ENCODE data around the gene CAMK1D. TPM values are rescaled to one million over a fixed set of nuclear protein-coding genes. Genes with fewer than 3 reads are reported as not detected.
A peak's percentile ranks its signal among the peaks of the same experiment; 100 is the strongest.

CAMK1D gene
- total and polyA plus RNA-seq, 2 of the 4 experiments (the other 2 are of a cell fraction), result 5.0 to 5.3 TPM

- Histone ChIP-seq H3K4me3 (ENCODE audit: insufficient read depth, low read depth, low read length) (no peak overlapping the region), H4K91ac (ENCODE audit: insufficient read depth, low read depth, low read length) (no peak overlapping the region), H2BK120ac (ENCODE audit: low read depth, low read length) (no peak overlapping the region), H3K4me2 (ENCODE audit: low read depth, low read length) (no peak overlapping the region), H3K27me3 (ENCODE audit: control insufficient read depth, insufficient read depth, low read length) (peaks cover 3% of the 10 kb centered on the region; the same call in 1 of the 2 replicates), H3K9me3 (ENCODE audit: control insufficient read depth, insufficient read depth, low read length) (0 out of 2 replicates have a peak, but pooled peaks cover under 1% of the 10 kb centered on the region), H3K18ac (ENCODE audit: low read depth, low read length) (no peak overlapping the region), H2BK5ac (ENCODE audit: low read depth, low read length, poor library complexity, severe bottlenecking) (no peak overlapping the region), H3K9ac (ENCODE audit: low read depth, low read length) (no peak overlapping the region), H3K9me1 (ENCODE audit: insufficient read depth, low read length) (no peaks in the 10 kb centered on the region), H3K79me1 (ENCODE audit: low read depth in 1 of 2, low read length in 2 of 2) (no peaks in the 10 kb centered on the region), H2AFZ (replicated peaks; ENCODE audit: low read length, poor library complexity) (no peak overlapping the region), H4K8ac (ENCODE audit: low read depth in 2 of 2, low read length in 2 of 2) (no peak overlapping the region), H3K36me3 (ENCODE audit: control insufficient read depth, insufficient read depth, low read length) (no peaks in the 10 kb centered on the region), H2BK15ac (ENCODE audit: low read depth, low read length) (no peak overlapping the region), H3K27ac (ENCODE audit: insufficient read depth, low read length) (no peak overlapping the region), H2AK9ac (replicated peaks; ENCODE audit: low read depth, low read length, poor library complexity) (no peak overlapping the region), H3K4ac (ENCODE audit: low read depth, low read length) (no peak overlapping the region), H2BK20ac (ENCODE audit: low read depth, low read length) (no peak overlapping the region), H3K14ac (replicated peaks; ENCODE audit: low read depth, low read length) (no peak overlapping the region), H3K4me1 (ENCODE audit: control insufficient read depth, insufficient read depth, low read length) (no peaks in the 10 kb centered on the region), H3K23ac (ENCODE audit: low read depth, low read length) (no peak overlapping the region), H4K20me1 (ENCODE audit: insufficient read depth, low read length) (no peaks in the 10 kb centered on the region), H4K5ac (ENCODE audit: low read depth, low read length) (no peak overlapping the region), H3K56ac (ENCODE audit: extremely low read depth, insufficient read depth, low read length) (no peak overlapping the region), H2AK5ac (ENCODE audit: low read depth, low read length) (no peak overlapping the region)
- no TSS peak for BruUV-seq (replicated peaks)
- TF ChIP-seq MAFK (IDR thresholded peaks at IDR 0.05; ENCODE audit: low read depth, low read length) (no peak), POLR2A (IDR thresholded peaks at IDR 0.05; ENCODE audit: low read depth, low read length) (no peak), MAZ (IDR thresholded peaks at IDR 0.05; ENCODE audit: borderline replicate concordance, low read depth, low read length) (no peak), FOS (IDR thresholded peaks at IDR 0.05; ENCODE audit: low read depth, low read length) (no peak), MXI1 (IDR thresholded peaks at IDR 0.05; ENCODE audit: borderline replicate concordance, low read depth, low read length) (no peak), USF2 (IDR thresholded peaks at IDR 0.05; ENCODE audit: low read depth, low read length) (no peak), BHLHE40 (IDR thresholded peaks at IDR 0.05; ENCODE audit: low read depth, low read length) (no peak), CHD1 (IDR thresholded peaks at IDR 0.05; ENCODE audit: low read depth, low read length) (no peak), RAD21 (IDR thresholded peaks at IDR 0.05; ENCODE audit: low read length) (no peak), SMC3 (IDR thresholded peaks at IDR 0.05; ENCODE audit: low read depth, low read length) (no peak), NFE2L2 (IDR thresholded peaks at IDR 0.05; ENCODE audit: low read depth, low read length) (no peak), CEBPB (IDR thresholded peaks at IDR 0.05; ENCODE audit: low read depth, low read length) (no peak)
- POLR2A ChIA-PET (ENCODE audit: unreplicated experiment), result no interaction called here
- DNase-seq (no peak), ATAC-seq (ENCODE audit: low read depth) (0 out of 2 replicates have a peak, but pooled peaks have one; percentile 14)
- 90% methylated on average over 2 of the region's 5 CpGs; no CpG with 5 or more reads in 1 of the 2 experiments for WGBS, 2 experiments (ENCODE audit: extremely low coverage in 2 of 2, insufficient read length in 1 of 2)
- intact Hi-C loops (cut with micrococcal nuclease), result no loop called here
- in situ Hi-C loops (cut with MboI; ENCODE audit: low sequenced_read_pairs), result no loop called here
- CTCF ChIA-PET, result no interaction called here
- dilution Hi-C loops (cut with HindIII; ENCODE audit: low sequenced_read_pairs, unreplicated experiment), result no loop called here
These were observed 206.7 kb downstream of the CAMK1D start for GRCh38 chr10:12556039-12556438.

All from IMR-90 (cell line).